Measurements from ENCODE around the gene PAX2. TPM values are rescaled to one million over a fixed set of nuclear protein-coding genes. Genes with fewer than 3 reads are reported as not detected.
A peak's percentile ranks its signal among the peaks of the same experiment; 100 is the strongest.

PAX2 gene
- total RNA-seq, 1 experiment from 2014 or later: 0.45 TPM

GRCh38 chr10:100875484-100876166 lies 130.2 kb downstream of the PAX2 start:
- POLR2A ChIA-PET: no interaction called here
- intact Hi-C loops (cut with micrococcal nuclease; ENCODE audit: unreplicated experiment): loop anchor here (5.0 kb wide), 1 partner anchor 137 kb away; no protein-coding TSS in a partner anchor
- peak in 1 of 2 experiments; percentile 45 for DNase-seq
- Mint-ChIP-seq H3K4me3 (ENCODE audit: unreplicated experiment) (peak overlapping the region; percentile 37), H3K27ac (ENCODE audit: unreplicated experiment) (no peak overlapping the region), H3K9me3 (ENCODE audit: unreplicated experiment) (no peaks in the 10 kb centered on the region), H3K4me1 (ENCODE audit: low read depth, unreplicated experiment) (peaks cover 43% of the 10 kb centered on the region), H3K36me3 (ENCODE audit: insufficient read depth, unreplicated experiment) (no peaks in the 10 kb centered on the region), H3K27me3 (ENCODE audit: insufficient read depth, unreplicated experiment) (no peaks in the 10 kb centered on the region)
- Histone ChIP-seq H3K4me3 (ENCODE audit: low read depth, low read length) (no peak overlapping the region), H3K36me3 (ENCODE audit: control insufficient read depth, insufficient read depth, low read length) (no peaks in the 10 kb centered on the region), H3K4me1 (peaks cover 46% of the 10 kb centered on the region), H3K27me3 (replicated peaks; ENCODE audit: control insufficient read depth, insufficient read depth, low read length) (no peaks in the 10 kb centered on the region), H3K9me3 (no peaks in the 10 kb centered on the region)
- peak in 1 of 2 experiments; percentile 11 for TF ChIP-seq CTCF (IDR thresholded peaks at IDR 0.05; ENCODE audit: insufficient read depth in 1 of 2, low read depth in 1 of 2, low read length in 1 of 2, severe bottlenecking in 1 of 2, unreplicated experiment in 1 of 2)
- CTCF ChIA-PET: interaction anchor here (0.5 to 1.4 kb wide), 7 partner anchors 10 to 357 kb away, joined by 3 to 14 read pairs (median 3); no protein-coding TSS in a partner anchor
- no TSS peak for BruUV-seq (replicated peaks)

- Histone ChIP-seq H3K4me3 (ENCODE audit: low read depth, low read length) (no peak overlapping the region), H3K4me1 (peaks cover 56% of the 10 kb centered on the region), H3K9me3 (no peaks in the 10 kb centered on the region), H3K36me3 (ENCODE audit: control insufficient read depth, insufficient read depth, low read length) (no peaks in the 10 kb centered on the region), H3K27me3 (replicated peaks; ENCODE audit: control insufficient read depth, insufficient read depth, low read length) (no peaks in the 10 kb centered on the region)
- TF ChIP-seq CTCF (IDR thresholded peaks at IDR 0.05; ENCODE audit: insufficient read depth in 1 of 2, low read depth in 1 of 2, low read length in 1 of 2, severe bottlenecking in 1 of 2, unreplicated experiment in 1 of 2): no peak
- H3K4me1 Mint-ChIP-seq (ENCODE audit: low read depth, unreplicated experiment): peaks cover 53% of the 10 kb centered on the region
- intact Hi-C loops (cut with micrococcal nuclease; ENCODE audit: unreplicated experiment): loop anchor here (5.0 kb wide), 1 partner anchor 135 kb away; no protein-coding TSS in a partner anchor
- peak overlapping the region; percentile 37 for H3K4me3 Mint-ChIP-seq (ENCODE audit: unreplicated experiment)
- no peak overlapping the region for H3K27ac Mint-ChIP-seq (ENCODE audit: unreplicated experiment)
- H3K27me3 Mint-ChIP-seq (ENCODE audit: insufficient read depth, unreplicated experiment): no peaks in the 10 kb centered on the region
- no peaks in the 10 kb centered on the region for H3K36me3 Mint-ChIP-seq (ENCODE audit: insufficient read depth, unreplicated experiment)
- ChIA-PET CTCF (interaction anchor here (1.0 to 2.7 kb wide), 5 partner anchors 11 to 358 kb away, joined by 3 to 14 read pairs (median 12); no protein-coding TSS in a partner anchor), POLR2A (no interaction called here)
- no peaks in the 10 kb centered on the region for H3K9me3 Mint-ChIP-seq (ENCODE audit: unreplicated experiment)
- BruUV-seq (replicated peaks): no TSS peak
- DNase-seq: no peak
Observed at GRCh38 chr10:100876585-100877460, 131.4 kb downstream of the PAX2 start.

- ChIA-PET POLR2A (no interaction called here), CTCF (interaction anchor here (1.0 to 2.7 kb wide), 6 partner anchors 111 to 395 kb away, joined by 4 to 84 read pairs (median 12); no protein-coding TSS in a partner anchor)
- H3K36me3 ChIP-seq (ENCODE audit: control insufficient read depth, insufficient read depth, low read length): no peaks in the 10 kb centered on the region
- no peaks in the 10 kb centered on the region for H3K9me3 ChIP-seq
- H3K36me3 Mint-ChIP-seq (ENCODE audit: insufficient read depth, unreplicated experiment): no peaks in the 10 kb centered on the region
- no peaks in the 10 kb centered on the region for H3K27me3 ChIP-seq (replicated peaks; ENCODE audit: control insufficient read depth, insufficient read depth, low read length)
- no peak for DNase-seq
- no peak overlapping the region for H3K4me3 Mint-ChIP-seq (ENCODE audit: unreplicated experiment)
- no TSS peak for BruUV-seq (replicated peaks)
- no peak overlapping the region for H3K4me3 ChIP-seq (ENCODE audit: low read depth, low read length)
- intact Hi-C loops (cut with micrococcal nuclease; ENCODE audit: unreplicated experiment): loop anchor here (5.0 kb wide), 1 partner anchor 135 kb away; no protein-coding TSS in a partner anchor
- no peaks in the 10 kb centered on the region for H3K9me3 Mint-ChIP-seq (ENCODE audit: unreplicated experiment)
- no peak overlapping the region for H3K27ac Mint-ChIP-seq (ENCODE audit: unreplicated experiment)
- H3K4me1 Mint-ChIP-seq (ENCODE audit: low read depth, unreplicated experiment): peaks cover 57% of the 10 kb centered on the region
- H3K4me1 ChIP-seq: peaks cover 61% of the 10 kb centered on the region
- no peaks in the 10 kb centered on the region for H3K27me3 Mint-ChIP-seq (ENCODE audit: insufficient read depth, unreplicated experiment)
- no peak for TF ChIP-seq CTCF (IDR thresholded peaks at IDR 0.05; ENCODE audit: insufficient read depth in 1 of 2, low read depth in 1 of 2, low read length in 1 of 2, severe bottlenecking in 1 of 2, unreplicated experiment in 1 of 2)
Observed at GRCh38 chr10:100877461-100877850, 132.1 kb downstream of the PAX2 start.

Measured in Caco-2 (cell line).